Parathyroid adenoma (tissue), 2 donors: ENCODE results near the gene PPIL6.
"Not testable (repeated sequence)": the region's sequence is repeated elsewhere in the genome, so short reads cannot be mapped to it uniquely, and the experiment has no call there.

Experiments used
- H2AFZ ChIP-seq: fragments of 300-600 bp; sonication (generic); one replicate; pipeline ENCODE4 v1.7.0; 2017; ENCODE audit warnings: antibody characterized with exemption, mild to moderate bottlenecking
- H3K27ac ChIP-seq: fragments of 300-600 bp; sonication (generic); one replicate; pipeline ENCODE4 v1.7.0; 2017
- H3K27me3 ChIP-seq: fragments of 300-600 bp; sonication (generic); one replicate; pipeline ENCODE4 v1.7.0; 2017; ENCODE audit warnings: low read length; ENCODE audit not compliant: control insufficient read depth, insufficient read depth
- H3K36me3 ChIP-seq: fragments of 300-600 bp; sonication (generic); one replicate; pipeline ENCODE4 v1.7.0; 2017; ENCODE audit warnings: low read length; ENCODE audit not compliant: control insufficient read depth, insufficient read depth
- H3K4me1 ChIP-seq: fragments of 300-600 bp; sonication (generic); one replicate; pipeline ENCODE4 v1.7.0; 2017; ENCODE audit warnings: control low read depth
- H3K4me2 ChIP-seq: fragments of 300-600 bp; sonication (generic); one replicate; pipeline ENCODE4 v1.7.0; 2017; ENCODE audit warnings: low read length
- H3K4me3 ChIP-seq: fragments of 300-600 bp; sonication (generic); one replicate; pipeline ENCODE4 v1.7.0; 2017; ENCODE audit warnings: low read depth, low read length
- H3K79me2 ChIP-seq: fragments of 300-600 bp; sonication (generic); one replicate; pipeline ENCODE4 v1.7.0; 2017; ENCODE audit warnings: control low read depth
- H3K9ac ChIP-seq: fragments of 300-600 bp; sonication (generic); one replicate; pipeline ENCODE4 v1.7.0; 2017; ENCODE audit warnings: mild to moderate bottlenecking
- H3K9me3 ChIP-seq: fragments of 300-600 bp; sonication (generic); one replicate; pipeline ENCODE4 v1.7.0; 2017; ENCODE audit warnings: low read length; ENCODE audit not compliant: control insufficient read depth
- TF ChIP-seq, protein P1 (sequence below): fragments of 300-600 bp; sonication (generic); IDR thresholded peaks from one replicate; pipeline ENCODE4 v1.7.0; 2017; ENCODE audit warnings: antibody characterized with exemption, mild to moderate bottlenecking
- donor health status: primary hyperparathyroidism.

The PPIL6 gene

DNA sequence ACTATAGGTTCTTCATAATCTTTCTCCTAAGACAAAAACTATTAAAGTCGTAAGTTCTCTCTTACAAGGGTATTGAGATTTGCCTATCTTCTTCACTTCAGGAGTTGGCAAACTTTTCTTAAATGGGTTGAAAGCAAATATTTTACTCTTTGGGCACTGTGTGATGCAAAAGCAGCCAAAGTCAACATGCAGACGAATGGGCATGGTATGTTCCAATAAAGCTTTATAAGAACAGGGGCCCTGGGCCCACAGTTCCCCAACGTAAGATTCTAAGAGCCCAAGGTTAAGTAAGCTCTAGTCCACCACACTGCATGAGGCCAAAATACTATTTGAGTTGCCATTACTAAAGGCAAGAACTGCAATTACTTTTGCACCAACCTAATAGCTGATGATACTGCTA, 69.6 kb downstream of the PPIL6 start:
- H3K9me3 ChIP-seq, result no peaks in the 10 kb centered on the region
- peaks cover 14% of the 10 kb centered on the region for H3K4me1 ChIP-seq
- no peak overlapping the region for H3K27ac ChIP-seq
- H3K9ac ChIP-seq, result no peak overlapping the region
- H2AFZ ChIP-seq, result no peak overlapping the region
- H3K79me2 ChIP-seq, result peaks cover 18% of the 10 kb centered on the region
- no peaks in the 10 kb centered on the region for H3K27me3 ChIP-seq
- H3K36me3 ChIP-seq, result no peaks in the 10 kb centered on the region
- TF ChIP-seq, protein P1, sequence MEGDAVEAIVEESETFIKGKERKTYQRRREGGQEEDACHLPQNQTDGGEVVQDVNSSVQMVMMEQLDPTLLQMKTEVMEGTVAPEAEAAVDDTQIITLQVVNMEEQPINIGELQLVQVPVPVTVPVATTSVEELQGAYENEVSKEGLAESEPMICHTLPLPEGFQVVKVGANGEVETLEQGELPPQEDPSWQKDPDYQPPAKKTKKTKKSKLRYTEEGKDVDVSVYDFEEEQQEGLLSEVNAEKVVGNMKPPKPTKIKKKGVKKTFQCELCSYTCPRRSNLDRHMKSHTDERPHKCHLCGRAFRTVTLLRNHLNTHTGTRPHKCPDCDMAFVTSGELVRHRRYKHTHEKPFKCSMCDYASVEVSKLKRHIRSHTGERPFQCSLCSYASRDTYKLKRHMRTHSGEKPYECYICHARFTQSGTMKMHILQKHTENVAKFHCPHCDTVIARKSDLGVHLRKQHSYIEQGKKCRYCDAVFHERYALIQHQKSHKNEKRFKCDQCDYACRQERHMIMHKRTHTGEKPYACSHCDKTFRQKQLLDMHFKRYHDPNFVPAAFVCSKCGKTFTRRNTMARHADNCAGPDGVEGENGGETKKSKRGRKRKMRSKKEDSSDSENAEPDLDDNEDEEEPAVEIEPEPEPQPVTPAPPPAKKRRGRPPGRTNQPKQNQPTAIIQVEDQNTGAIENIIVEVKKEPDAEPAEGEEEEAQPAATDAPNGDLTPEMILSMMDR, result no peak
- H3K4me2 ChIP-seq, result no peak overlapping the region
- H3K4me3 ChIP-seq, result no peak overlapping the region

DNA sequence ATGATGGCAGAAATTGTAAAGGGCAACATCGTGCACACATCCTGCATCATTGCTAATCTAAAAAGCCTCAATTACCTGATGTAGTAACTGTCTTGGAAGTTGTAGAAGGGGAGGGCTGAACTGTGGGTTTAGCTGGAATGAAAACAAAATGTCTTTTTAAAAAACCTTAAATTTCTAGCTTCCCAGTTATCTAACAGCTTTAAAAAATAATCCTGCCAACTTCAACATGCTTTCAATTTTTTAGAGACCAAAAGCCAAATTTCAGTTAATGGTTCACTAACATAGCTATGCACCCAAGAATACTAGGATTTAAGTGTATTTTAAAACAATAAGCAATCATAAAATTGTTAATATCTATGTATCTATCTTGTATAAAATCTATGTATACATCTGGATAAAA, 70.1 kb downstream of the PPIL6 start:
- Histone ChIP-seq H3K27me3 (no peaks in the 10 kb centered on the region), H3K79me2 (peaks cover 18% of the 10 kb centered on the region), H3K4me3 (no peak overlapping the region), H2AFZ (no peak overlapping the region), H3K4me2 (no peak overlapping the region), H3K9me3 (no peaks in the 10 kb centered on the region), H3K27ac (no peak overlapping the region), H3K36me3 (no peaks in the 10 kb centered on the region), H3K9ac (no peak overlapping the region), H3K4me1 (peaks cover 14% of the 10 kb centered on the region)
- TF ChIP-seq, protein P1, result no peak

DNA sequence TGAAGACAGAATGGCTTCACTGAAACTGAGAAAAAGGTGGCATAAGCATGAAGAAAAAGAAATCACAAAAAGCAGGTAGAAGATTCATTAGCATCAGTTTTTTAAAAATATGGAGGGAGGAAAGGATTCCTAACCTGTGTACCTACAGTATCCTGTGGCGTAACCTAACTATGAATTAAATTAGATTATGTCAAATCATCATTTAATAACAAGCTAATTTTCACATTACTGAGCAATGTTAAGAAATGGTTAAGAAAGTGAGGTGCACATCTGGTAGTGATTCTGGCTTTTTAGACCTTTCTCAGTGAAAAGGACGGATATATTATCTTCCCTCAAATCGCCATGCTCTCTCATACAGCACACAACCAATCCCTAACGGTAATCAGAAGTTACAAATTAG, 70.7 kb downstream of the PPIL6 start:
- no peak overlapping the region for H3K27ac ChIP-seq
- no peaks in the 10 kb centered on the region for H3K27me3 ChIP-seq
- H3K9me3 ChIP-seq, result no peaks in the 10 kb centered on the region
- no peak overlapping the region for H2AFZ ChIP-seq
- peaks cover 13% of the 10 kb centered on the region for H3K79me2 ChIP-seq
- H3K4me1 ChIP-seq, result peaks cover 13% of the 10 kb centered on the region
- TF ChIP-seq, protein P1, result no peak
- H3K4me3 ChIP-seq, result no peak overlapping the region
- H3K9ac ChIP-seq, result no peak overlapping the region
- H3K36me3 ChIP-seq, result no peaks in the 10 kb centered on the region
- no peak overlapping the region for H3K4me2 ChIP-seq

DNA sequence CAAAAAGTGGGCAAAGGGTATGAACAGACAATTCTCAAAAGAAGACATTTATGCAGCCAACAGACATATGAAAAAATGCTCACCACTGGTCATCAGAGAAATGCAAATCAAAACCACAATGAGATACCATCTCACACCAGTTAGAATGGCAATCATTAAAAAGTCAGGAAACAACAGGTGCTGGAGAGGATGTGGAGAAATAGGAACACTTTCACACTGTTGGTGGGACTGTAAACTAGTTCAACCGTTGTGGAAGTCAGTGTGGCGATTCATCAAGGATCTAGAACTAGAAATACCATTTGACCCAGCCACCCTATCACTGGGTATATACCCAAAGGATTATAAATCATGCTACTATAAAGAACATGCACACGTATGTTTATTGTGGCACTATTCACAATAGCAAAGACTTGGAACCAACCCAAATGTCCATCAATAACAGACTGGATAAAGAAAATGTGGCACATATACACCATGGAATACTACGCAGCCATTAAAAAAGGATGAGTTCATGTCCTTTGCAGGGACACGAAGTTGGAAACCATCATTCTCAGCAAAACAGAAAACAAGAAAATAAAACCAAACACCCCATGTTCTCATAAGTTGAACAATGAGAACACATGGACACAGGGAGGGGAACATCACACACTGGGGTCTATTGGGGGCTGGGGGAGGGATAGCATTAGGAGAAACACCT, 75.9 kb downstream of the PPIL6 start:
- H3K27me3 ChIP-seq, H3K4me3 ChIP-seq, H3K9ac ChIP-seq, H3K9me3 ChIP-seq, H3K4me2 ChIP-seq, H3K4me1 ChIP-seq, H3K36me3 ChIP-seq, H2AFZ ChIP-seq, H3K27ac ChIP-seq: not testable (repeated sequence)
- peaks cover 11% of the 10 kb centered on the region for H3K79me2 ChIP-seq

DNA sequence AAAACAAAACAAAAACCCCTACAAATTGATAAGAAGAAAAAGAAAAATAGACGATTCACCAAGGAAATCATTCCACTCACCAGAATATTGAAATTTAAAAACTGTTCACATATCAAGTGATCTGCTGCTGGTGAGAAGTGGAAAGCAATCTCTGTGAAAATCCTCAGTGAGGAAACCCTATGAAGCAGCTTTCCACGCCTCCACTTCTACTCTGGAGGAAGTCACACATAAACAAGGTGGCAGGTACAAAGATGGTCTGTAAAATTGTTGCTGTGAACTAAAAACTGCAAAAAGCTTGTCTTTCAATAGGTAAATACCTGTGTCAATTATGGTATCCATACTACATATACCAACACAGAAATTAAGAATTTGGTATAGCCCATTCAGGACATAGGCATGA, 76.7 kb downstream of the PPIL6 start:
- H3K79me2 ChIP-seq, result peaks cover 11% of the 10 kb centered on the region
- H3K4me2 ChIP-seq, result no peak overlapping the region
- H3K27ac ChIP-seq, result no peak overlapping the region
- no peak overlapping the region for H2AFZ ChIP-seq
- no peak overlapping the region for H3K4me3 ChIP-seq
- TF ChIP-seq, protein P1, result no peak
- H3K4me1 ChIP-seq, result peaks cover 6% of the 10 kb centered on the region
- no peaks in the 10 kb centered on the region for H3K9me3 ChIP-seq
- H3K27me3 ChIP-seq, result no peaks in the 10 kb centered on the region
- no peaks in the 10 kb centered on the region for H3K36me3 ChIP-seq
- no peak overlapping the region for H3K9ac ChIP-seq
